ENCODE measurements around the gene ZC3H4.

The ZC3H4 gene

DNA sequence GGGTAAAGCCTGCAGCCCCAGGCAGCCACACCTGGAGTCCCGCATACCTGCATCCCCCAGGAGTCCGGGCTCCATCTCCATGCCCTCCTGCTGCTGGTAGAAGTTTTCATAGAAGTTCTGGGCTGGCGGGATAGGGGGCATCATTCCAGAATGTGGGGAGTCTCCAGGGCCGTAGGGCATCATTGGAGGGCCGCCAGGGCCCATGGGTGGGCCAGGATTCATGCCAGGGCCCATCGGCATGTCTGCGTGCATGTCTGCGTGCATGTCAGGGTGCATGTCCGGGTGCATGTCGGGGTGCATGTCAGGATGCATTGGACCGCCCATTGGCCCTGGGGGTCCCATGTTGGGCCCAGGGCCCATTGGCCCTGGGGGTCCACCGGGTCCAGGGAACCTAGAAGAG lies 41.8 kb downstream of the ZC3H4 start:
- no peak overlapping the region for H2AK5ac ChIP-seq (ENCODE audit: low read depth, low read length)
- peaks cover 24% of the 10 kb centered on the region for H3K79me1 ChIP-seq (ENCODE audit: low read depth, low read length)
- no CpG with 5 or more reads among the region's 12 CpGs for WGBS, 2 donors (ENCODE audit: extremely low coverage in 2 of 2, insufficient read length in 2 of 2, insufficient replicate concordance in 1 of 2)
- no peak overlapping the region for H3K27ac ChIP-seq (replicated peaks; ENCODE audit: low read length)
- no peaks in the 10 kb centered on the region for H3K27me3 ChIP-seq (ENCODE audit: control insufficient read depth in 3 of 3, insufficient read depth in 3 of 3, low read depth in 1 of 3, low read length in 3 of 3)
- no peak overlapping the region for H3K4me3 ChIP-seq (ENCODE audit: low read length in 2 of 2)
- no peak overlapping the region for H3K23ac ChIP-seq (ENCODE audit: low read depth, low read length, poor library complexity)
- H3K9me3 ChIP-seq (replicated peaks in 1 of 2; ENCODE audit: control insufficient read depth in 2 of 2, insufficient read depth in 1 of 2, low read depth in 1 of 2, low read length in 2 of 2) = no peaks in the 10 kb centered on the region
- no peak overlapping the region for H2BK15ac ChIP-seq (ENCODE audit: low read length)
- no peak overlapping the region for H3K4ac ChIP-seq (ENCODE audit: low read length)
- H3K4me1 ChIP-seq (ENCODE audit: control insufficient read depth in 2 of 2, insufficient read depth in 1 of 2, low read depth in 1 of 2, low read length in 2 of 2) = no peaks in the 10 kb centered on the region
- peaks cover 68 to 98% of the 10 kb centered on the region in 2 donors for H3K36me3 ChIP-seq (replicated peaks in 1 of 2; ENCODE audit: control insufficient read depth in 2 of 2, insufficient read depth in 2 of 2, low read length in 2 of 2)
- no peak overlapping the region for H2BK5ac ChIP-seq (ENCODE audit: low read length)
- no peak overlapping the region for H4K91ac ChIP-seq (ENCODE audit: low read depth, low read length, poor library complexity)
- no peak overlapping the region for H3K9ac ChIP-seq (ENCODE audit: low read depth, low read length, poor library complexity)
- no peak for DNase-seq (ENCODE audit: low spot score)
- H3K4me2 ChIP-seq (ENCODE audit: insufficient read depth, low read length, poor library complexity, severe bottlenecking) = no peak overlapping the region
- H2AFZ ChIP-seq (ENCODE audit: low read length) = no peak overlapping the region
- H3K18ac ChIP-seq (ENCODE audit: low read length) = no peak overlapping the region
- H3K14ac ChIP-seq (ENCODE audit: low read length) = no peak overlapping the region
- H2BK120ac ChIP-seq (ENCODE audit: low read depth, low read length) = no peak overlapping the region
- H2BK12ac ChIP-seq (ENCODE audit: low read length) = no peak overlapping the region
- no peak overlapping the region for H4K8ac ChIP-seq (ENCODE audit: low read depth, low read length)

DNA sequence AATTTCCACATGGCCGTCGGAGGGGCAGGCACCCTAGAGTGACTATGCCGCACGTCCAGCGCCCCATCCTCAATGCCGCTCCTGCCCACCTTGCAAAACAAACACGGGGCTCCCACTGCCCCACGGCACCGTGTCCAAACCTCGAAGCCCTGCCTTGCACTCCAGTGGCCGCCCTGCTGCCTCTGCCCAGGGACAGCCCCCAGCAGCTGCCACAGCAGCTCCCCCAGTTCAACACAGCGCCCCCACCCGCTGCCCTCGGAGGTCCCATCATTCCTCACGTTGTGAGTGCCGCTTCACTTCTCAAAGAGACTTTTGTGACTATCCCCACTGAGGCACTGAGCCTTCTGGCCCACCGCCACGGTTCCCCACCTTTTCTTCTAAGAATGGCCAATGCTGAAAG lies 42.8 kb downstream of the ZC3H4 start:
- peaks cover 26% of the 10 kb centered on the region for H3K79me1 ChIP-seq (ENCODE audit: low read depth, low read length)
- no peak overlapping the region for H3K4me3 ChIP-seq (ENCODE audit: low read length in 2 of 2)
- H2BK15ac ChIP-seq (ENCODE audit: low read length) = no peak overlapping the region
- H2BK120ac ChIP-seq (ENCODE audit: low read depth, low read length) = no peak overlapping the region
- H3K36me3 ChIP-seq (replicated peaks in 1 of 2; ENCODE audit: control insufficient read depth in 2 of 2, insufficient read depth in 2 of 2, low read length in 2 of 2) = peaks cover 68 to 97% of the 10 kb centered on the region in 2 donors
- no CpG with 5 or more reads among the region's 18 CpGs for WGBS, 2 donors (ENCODE audit: extremely low coverage in 2 of 2, insufficient read length in 2 of 2, insufficient replicate concordance in 1 of 2)
- no peak overlapping the region for H3K4me2 ChIP-seq (ENCODE audit: insufficient read depth, low read length, poor library complexity, severe bottlenecking)
- H4K91ac ChIP-seq (ENCODE audit: low read depth, low read length, poor library complexity) = no peak overlapping the region
- no peaks in the 10 kb centered on the region for H3K27me3 ChIP-seq (ENCODE audit: control insufficient read depth in 3 of 3, insufficient read depth in 3 of 3, low read depth in 1 of 3, low read length in 3 of 3)
- no peak overlapping the region for H3K18ac ChIP-seq (ENCODE audit: low read length)
- H2AFZ ChIP-seq (ENCODE audit: low read length) = no peak overlapping the region
- no peak overlapping the region for H3K14ac ChIP-seq (ENCODE audit: low read length)
- H3K27ac ChIP-seq (replicated peaks; ENCODE audit: low read length) = no peak overlapping the region
- no peak for DNase-seq (ENCODE audit: low spot score)
- no peak overlapping the region for H4K8ac ChIP-seq (ENCODE audit: low read depth, low read length)
- no peak overlapping the region for H2AK5ac ChIP-seq (ENCODE audit: low read depth, low read length)
- peak overlapping the region; percentile 53 for H2BK5ac ChIP-seq (ENCODE audit: low read length)
- H3K9me3 ChIP-seq (replicated peaks in 1 of 2; ENCODE audit: control insufficient read depth in 2 of 2, insufficient read depth in 1 of 2, low read depth in 1 of 2, low read length in 2 of 2) = no peaks in the 10 kb centered on the region
- H3K4me1 ChIP-seq (ENCODE audit: control insufficient read depth in 2 of 2, insufficient read depth in 1 of 2, low read depth in 1 of 2, low read length in 2 of 2) = no peaks in the 10 kb centered on the region
- no peak overlapping the region for H3K23ac ChIP-seq (ENCODE audit: low read depth, low read length, poor library complexity)
- H3K4ac ChIP-seq (ENCODE audit: low read length) = no peak overlapping the region
- no peak overlapping the region for H3K9ac ChIP-seq (ENCODE audit: low read depth, low read length, poor library complexity)
- no peak overlapping the region for H2BK12ac ChIP-seq (ENCODE audit: low read length)

DNA sequence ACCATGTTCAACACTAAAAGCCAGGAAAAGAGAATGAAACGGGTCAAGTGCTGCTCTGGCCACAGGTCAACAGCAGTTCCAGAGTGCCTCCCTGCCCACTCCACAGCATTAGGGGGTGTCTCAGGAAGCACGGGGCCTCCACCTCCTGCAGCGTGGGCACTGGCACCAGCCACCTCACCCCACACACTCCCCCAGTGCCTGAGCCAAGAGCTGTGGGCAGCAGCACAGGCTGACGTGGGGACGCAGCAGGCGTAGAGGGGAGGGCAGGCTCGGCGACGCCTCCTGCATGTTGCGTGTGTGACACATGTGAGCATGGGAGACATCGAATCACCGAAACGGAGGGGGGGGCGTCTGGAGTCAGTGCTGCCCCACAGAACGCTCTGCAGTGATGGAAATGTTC lies 43.8 kb downstream of the ZC3H4 start:
- Histone ChIP-seq H2BK5ac (ENCODE audit: low read length) (no peak overlapping the region), H2BK12ac (ENCODE audit: low read length) (no peak overlapping the region), H4K91ac (ENCODE audit: low read depth, low read length, poor library complexity) (no peak overlapping the region), H3K18ac (ENCODE audit: low read length) (no peak overlapping the region), H3K14ac (ENCODE audit: low read length) (peak overlapping the region; percentile 47), H3K9ac (ENCODE audit: low read depth, low read length, poor library complexity) (no peak overlapping the region), H2AFZ (ENCODE audit: low read length) (no peak overlapping the region), H3K4me2 (ENCODE audit: insufficient read depth, low read length, poor library complexity, severe bottlenecking) (no peak overlapping the region), H3K4ac (ENCODE audit: low read length) (no peak overlapping the region), H3K4me1 (ENCODE audit: control insufficient read depth in 2 of 2, insufficient read depth in 1 of 2, low read depth in 1 of 2, low read length in 2 of 2) (no peaks in the 10 kb centered on the region), H4K8ac (ENCODE audit: low read depth, low read length) (no peak overlapping the region), H2BK120ac (ENCODE audit: low read depth, low read length) (no peak overlapping the region), H3K36me3 (replicated peaks in 1 of 2; ENCODE audit: control insufficient read depth in 2 of 2, insufficient read depth in 2 of 2, low read length in 2 of 2) (peaks cover 65 to 97% of the 10 kb centered on the region in 2 donors), H2BK15ac (ENCODE audit: low read length) (no peak overlapping the region), H3K9me3 (replicated peaks in 1 of 2; ENCODE audit: control insufficient read depth in 2 of 2, insufficient read depth in 1 of 2, low read depth in 1 of 2, low read length in 2 of 2) (no peaks in the 10 kb centered on the region), H3K79me1 (ENCODE audit: low read depth, low read length) (peaks cover 23% of the 10 kb centered on the region), H3K23ac (ENCODE audit: low read depth, low read length, poor library complexity) (no peak overlapping the region), H2AK5ac (ENCODE audit: low read depth, low read length) (no peak overlapping the region), H3K27ac (replicated peaks; ENCODE audit: low read length) (no peak overlapping the region), H3K4me3 (ENCODE audit: low read length in 2 of 2) (peak overlapping the region in 1 of 2 donors; percentile 4), H3K27me3 (ENCODE audit: control insufficient read depth in 3 of 3, insufficient read depth in 3 of 3, low read depth in 1 of 3, low read length in 3 of 3) (no peaks in the 10 kb centered on the region)
- DNase-seq (ENCODE audit: low spot score) = no peak
- no CpG with 5 or more reads among the region's 15 CpGs for WGBS, 2 donors (ENCODE audit: extremely low coverage in 2 of 2, insufficient read length in 2 of 2, insufficient replicate concordance in 1 of 2)

DNA sequence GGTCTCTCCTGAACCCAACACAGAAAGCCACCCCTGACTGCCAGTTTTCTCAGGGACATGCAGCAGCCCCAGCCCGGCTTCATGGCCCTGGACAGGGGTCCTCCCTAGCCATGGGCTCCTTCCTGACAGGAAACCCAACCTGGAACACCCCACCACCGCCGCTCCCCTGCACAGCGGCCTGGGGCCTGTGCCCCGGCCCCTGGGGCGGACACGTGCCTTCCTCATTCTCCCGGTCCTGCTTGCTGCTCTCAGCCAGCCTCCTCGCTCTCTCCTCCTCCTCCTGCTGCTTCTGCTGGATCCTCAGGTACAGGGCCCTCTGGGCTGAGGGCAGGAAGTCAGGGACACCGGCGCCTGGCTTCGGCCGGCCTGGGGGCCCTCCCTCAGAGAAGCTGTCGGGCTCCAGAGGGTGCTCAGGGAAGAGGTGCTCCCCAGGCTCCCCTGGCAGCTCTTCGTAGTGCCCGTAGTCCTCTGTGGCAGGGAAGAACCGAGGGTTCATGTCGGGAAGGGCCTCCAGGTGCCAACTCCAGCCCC lies 44.6 kb downstream of the ZC3H4 start:
- H3K79me1 ChIP-seq (ENCODE audit: low read depth, low read length) = peaks cover 17% of the 10 kb centered on the region
- no peaks in the 10 kb centered on the region for H3K4me1 ChIP-seq (ENCODE audit: control insufficient read depth in 2 of 2, insufficient read depth in 1 of 2, low read depth in 1 of 2, low read length in 2 of 2)
- no peaks in the 10 kb centered on the region for H3K9me3 ChIP-seq (replicated peaks in 1 of 2; ENCODE audit: control insufficient read depth in 2 of 2, insufficient read depth in 1 of 2, low read depth in 1 of 2, low read length in 2 of 2)
- H3K9ac ChIP-seq (ENCODE audit: low read depth, low read length, poor library complexity) = no peak overlapping the region
- H3K14ac ChIP-seq (ENCODE audit: low read length) = no peak overlapping the region
- no peak for DNase-seq (ENCODE audit: low spot score)
- H2BK12ac ChIP-seq (ENCODE audit: low read length) = no peak overlapping the region
- H3K4ac ChIP-seq (ENCODE audit: low read length) = no peak overlapping the region
- no peak overlapping the region for H2BK15ac ChIP-seq (ENCODE audit: low read length)
- H4K8ac ChIP-seq (ENCODE audit: low read depth, low read length) = no peak overlapping the region
- no peak overlapping the region for H2BK5ac ChIP-seq (ENCODE audit: low read length)
- no peak overlapping the region for H4K91ac ChIP-seq (ENCODE audit: low read depth, low read length, poor library complexity)
- H3K36me3 ChIP-seq (replicated peaks in 1 of 2; ENCODE audit: control insufficient read depth in 2 of 2, insufficient read depth in 2 of 2, low read length in 2 of 2) = peaks cover 63 to 97% of the 10 kb centered on the region in 2 donors
- H3K4me3 ChIP-seq (ENCODE audit: low read length in 2 of 2) = no peak overlapping the region
- WGBS, 2 donors (ENCODE audit: extremely low coverage in 2 of 2, insufficient read length in 2 of 2, insufficient replicate concordance in 1 of 2) = no CpG with 5 or more reads among the region's 18 CpGs
- H3K27ac ChIP-seq (replicated peaks; ENCODE audit: low read length) = no peak overlapping the region
- no peak overlapping the region for H2AFZ ChIP-seq (ENCODE audit: low read length)
- H2AK5ac ChIP-seq (ENCODE audit: low read depth, low read length) = no peak overlapping the region
- H3K23ac ChIP-seq (ENCODE audit: low read depth, low read length, poor library complexity) = no peak overlapping the region
- no peaks in the 10 kb centered on the region for H3K27me3 ChIP-seq (ENCODE audit: control insufficient read depth in 3 of 3, insufficient read depth in 3 of 3, low read depth in 1 of 3, low read length in 3 of 3)
- H3K4me2 ChIP-seq (ENCODE audit: insufficient read depth, low read length, poor library complexity, severe bottlenecking) = no peak overlapping the region
- no peak overlapping the region for H2BK120ac ChIP-seq (ENCODE audit: low read depth, low read length)
- H3K18ac ChIP-seq (ENCODE audit: low read length) = no peak overlapping the region

Measured in neuronal stem cell (in vitro differentiated cells).